Neural cell (in vitro differentiated cells): ENCODE results near the gene SCP2. TPM values are rescaled to one million over a fixed set of nuclear protein-coding genes. Genes with fewer than 3 reads are reported as not detected.

Experiments used
- H2AFZ ChIP-seq: fragments of 200-600, 300-800 bp; sonication (generic), shearing (Covaris generic); 2 replicates; pipeline ENCODE4 v1.6.0; 2014; ENCODE audit warnings: low read depth, mild to moderate bottlenecking, antibody characterized with exemption, low read length, moderate library complexity
- H3F3A ChIP-seq: fragments of 200-600 bp; shearing (Covaris generic); 2 replicates; pipeline ENCODE4 v1.6.1; 2016; ENCODE audit warnings: mild to moderate bottlenecking, moderate library complexity, mixed read lengths, antibody characterized with exemption, low read length; ENCODE audit not compliant: insufficient read depth, poor library complexity, severe bottlenecking
- H3K27ac ChIP-seq: fragments of 200-600, 300-800 bp; sonication (generic), shearing (Covaris generic); 2 replicates; pipeline ENCODE4 v1.5.1; 2014; ENCODE audit warnings: mild to moderate bottlenecking, low read length, moderate library complexity
- H3K27me3 ChIP-seq: fragments of 300-800, 200-600 bp; sonication (generic), shearing (Covaris generic); 2 replicates; pipeline ENCODE4 v1.6.0; 2014; ENCODE audit warnings: mild to moderate bottlenecking, low read depth, low read length, moderate library complexity; ENCODE audit not compliant: insufficient read depth
- H3K36me3 ChIP-seq: fragments of 300-800, 200-600 bp; sonication (generic), shearing (Covaris generic); 2 replicates; pipeline ENCODE4 v1.5.1; 2014; ENCODE audit warnings: mild to moderate bottlenecking, antibody characterized with exemption, low read length, moderate library complexity; ENCODE audit not compliant: insufficient read depth
- H3K4me2 ChIP-seq: fragments of 300-800, 200-600 bp; sonication (generic), shearing (Covaris generic); 2 replicates; pipeline ENCODE4 v1.6.0; 2014; ENCODE audit warnings: mild to moderate bottlenecking, low read length
- H3K4me3 ChIP-seq: fragments of 300-800, 200-600 bp; sonication (generic), shearing (Covaris generic); 2 replicates; pipeline ENCODE4 v1.5.1; 2014; ENCODE audit warnings: mild to moderate bottlenecking, low read length, moderate library complexity
- H3K79me2 ChIP-seq: fragments of 200-600 bp; shearing (Covaris generic); replicated peaks from 2 replicates; pipeline ENCODE4 v1.6.0; 2014; ENCODE audit warnings: mild to moderate bottlenecking, low read length, moderate library complexity; ENCODE audit not compliant: insufficient read depth
- H3K9ac ChIP-seq: fragments of 300-800, 200-600 bp; sonication (generic), shearing (Covaris generic); 2 replicates; pipeline ENCODE4 v1.6.1; 2016; ENCODE audit warnings: mild to moderate bottlenecking, low read length, mixed read lengths
- H3K9me2 ChIP-seq: fragments of 200-600 bp; shearing (Covaris generic); 2 replicates; pipeline ENCODE4 v1.6.1; 2016; ENCODE audit warnings: mild to moderate bottlenecking, low read length, mixed read lengths; ENCODE audit not compliant: insufficient read depth
- H3K9me3 ChIP-seq: fragments of 200-600, 300-800 bp; sonication (generic), shearing (Covaris generic); 2 replicates; pipeline ENCODE4 v1.6.1; 2016; ENCODE audit warnings: mild to moderate bottlenecking, mixed run types, low read length, moderate library complexity, mixed read lengths
- H4K20me1 ChIP-seq: fragments of 200-600 bp; shearing (Covaris generic); 2 replicates; pipeline ENCODE4 v1.6.1; 2016; ENCODE audit warnings: mild to moderate bottlenecking, mixed run types; ENCODE audit not compliant: insufficient read depth
- CTCF ChIP-seq: fragments of 450-650 bp; IDR thresholded peaks from 2 replicates; pipeline ENCODE4 v1.5.1; 2014; ENCODE audit warnings: antibody characterized with exemption, mild to moderate bottlenecking, moderate library complexity; ENCODE audit not compliant: poor library complexity, severe bottlenecking
- EP300 ChIP-seq: fragments of 450-650 bp; conservative IDR thresholded peaks from 2 replicates; pipeline ENCODE4 v1.6.1; 2014; ENCODE audit warnings: antibody characterized with exemption, mild to moderate bottlenecking, moderate library complexity; ENCODE audit not compliant: poor library complexity, severe bottlenecking
- EZH2 ChIP-seq: fragments of 200-600, 300-800 bp; shearing (Covaris generic), sonication (generic); IDR thresholded peaks from 2 replicates; pipeline ENCODE4 v1.6.1; 2014; ENCODE audit warnings: antibody characterized with exemption, low read length, borderline replicate concordance, mild to moderate bottlenecking; ENCODE audit not compliant: insufficient read depth, poor library complexity, severe bottlenecking
- MXI1 ChIP-seq: fragments of 450-650 bp; conservative IDR thresholded peaks from 2 replicates; pipeline ENCODE4 v1.6.1; 2014; ENCODE audit warnings: antibody characterized with exemption, mild to moderate bottlenecking; ENCODE audit not compliant: poor library complexity, severe bottlenecking
- POLR2AphosphoS5 ChIP-seq: IDR thresholded peaks from 2 replicates; pipeline ENCODE4 v1.6.1; 2012
- RAD21 ChIP-seq: fragments of 450-650 bp; conservative IDR thresholded peaks from 2 replicates; pipeline ENCODE4 v1.6.1; 2014; ENCODE audit warnings: antibody characterized with exemption, mild to moderate bottlenecking, moderate library complexity
- REST ChIP-seq: IDR thresholded peaks from 2 replicates; pipeline ENCODE4 v1.6.1; 2012; ENCODE audit warnings: borderline replicate concordance
- SMC3 ChIP-seq: fragments of 450-650 bp; conservative IDR thresholded peaks from 2 replicates; pipeline ENCODE4 v1.6.1; 2014; ENCODE audit warnings: antibody characterized with exemption, mild to moderate bottlenecking, moderate library complexity; ENCODE audit not compliant: poor library complexity
- TAF1 ChIP-seq: IDR thresholded peaks from 2 replicates; pipeline ENCODE4 v1.6.1; 2012; ENCODE audit warnings: low read depth
- polyA plus RNA-seq: library from polyadenylated mRNA; depleted of rRNA; stranded (reverse); fragments of >200 nt; gene quantifications from 2 replicates; pipeline ENCODE4 v1.2.3, GENCODE V29; 2014

The SCP2 gene
- polyA plus RNA-seq, 1 donor from 2014 or later, result 182 TPM

- Histone ChIP-seq H4K20me1 (no peaks in the 10 kb centered on the region), H3K27me3 (no peaks in the 10 kb centered on the region), H3K9ac (no peak overlapping the region), H3K79me2 (no peaks in the 10 kb centered on the region), H3K27ac (no peak overlapping the region), H3K4me3 (no peak overlapping the region), H3K4me2 (no peak overlapping the region), H3K36me3 (no peaks in the 10 kb centered on the region), H3K9me3 (no peaks in the 10 kb centered on the region), H3K9me2 (no peaks in the 10 kb centered on the region), H3F3A (no peaks in the 10 kb centered on the region), H2AFZ (no peak overlapping the region)
- TF ChIP-seq RAD21 (no peak), SMC3 (no peak), TAF1 (no peak), POLR2AphosphoS5 (no peak), EP300 (no peak), CTCF (no peak), MXI1 (no peak), EZH2 (no peak), REST (no peak)
Observed at GRCh38 chr1:52904208-52904926, 22.7 kb upstream of the SCP2 start.

GRCh38 chr1:52904927-52905698 lies 22.0 kb upstream of the SCP2 start:
- no peak for TF ChIP-seq EP300
- no peak for TF ChIP-seq REST
- TF ChIP-seq SMC3, result no peak
- TF ChIP-seq RAD21, result no peak
- TF ChIP-seq POLR2AphosphoS5, result no peak
- TF ChIP-seq CTCF, result no peak
- TF ChIP-seq EZH2, result no peak
- TF ChIP-seq MXI1, result no peak
- no peak for TF ChIP-seq TAF1
- H4K20me1 ChIP-seq, result no peaks in the 10 kb centered on the region
- no peak overlapping the region for H3K4me2 ChIP-seq
- H3K9me2 ChIP-seq, result no peaks in the 10 kb centered on the region
- no peak overlapping the region for H3K9ac ChIP-seq
- H3K36me3 ChIP-seq, result no peaks in the 10 kb centered on the region
- H2AFZ ChIP-seq, result no peak overlapping the region
- no peaks in the 10 kb centered on the region for H3K79me2 ChIP-seq
- no peak overlapping the region for H3K4me3 ChIP-seq
- H3F3A ChIP-seq, result no peaks in the 10 kb centered on the region
- H3K27ac ChIP-seq, result no peak overlapping the region
- no peaks in the 10 kb centered on the region for H3K9me3 ChIP-seq
- H3K27me3 ChIP-seq, result no peaks in the 10 kb centered on the region
